IPS DF 6.9 (cell line): ENCODE data around the gene ABCA4.
A peak's percentile ranks its signal among the peaks of the same experiment; 100 is the strongest.

Experiments used
- DNase-seq: peaks from one replicate; pipeline ENCODE4 v3.0.0-alpha.2; 2013; ENCODE audit warnings: low read depth, low spot score
- H3K27ac ChIP-seq: one replicate; pipeline ENCODE4 v1.5.1; 2013; ENCODE audit warnings: low read length, control low read depth
- H3K27me3 ChIP-seq: 2 replicates; pipeline ENCODE4 v1.6.1; 2013; ENCODE audit warnings: mild to moderate bottlenecking, low read length; ENCODE audit not compliant: control insufficient read depth, insufficient read depth
- H3K36me3 ChIP-seq: 2 replicates; pipeline ENCODE4 v1.6.1; 2013; ENCODE audit warnings: low read length; ENCODE audit not compliant: control insufficient read depth, insufficient read depth
- H3K4me1 ChIP-seq: 2 replicates; pipeline ENCODE4 v1.6.1; 2013; ENCODE audit warnings: low read length; ENCODE audit not compliant: control insufficient read depth, insufficient read depth
- H3K4me3 ChIP-seq: 2 replicates; pipeline ENCODE4 v1.5.1; 2013; ENCODE audit warnings: mild to moderate bottlenecking, low read length
- H3K9me3 ChIP-seq: 2 replicates; pipeline ENCODE4 v1.6.1; 2013; ENCODE audit warnings: low read length, inconsistent platforms; ENCODE audit not compliant: control insufficient read depth, insufficient read depth
- WGBS: extraction: QIAGEN DNeasy Blood & Tissue Kit; methylation state at CpG from one replicate; pipeline ENCODE4 v1.1.7; 2013; ENCODE audit warnings: mixed read lengths, missing lambda C conversion rate; ENCODE audit not compliant: insufficient read length, insufficient coverage; 5-methylcytosine and 5-hydroxymethylcytosine counted together

Gene ABCA4

DNA sequence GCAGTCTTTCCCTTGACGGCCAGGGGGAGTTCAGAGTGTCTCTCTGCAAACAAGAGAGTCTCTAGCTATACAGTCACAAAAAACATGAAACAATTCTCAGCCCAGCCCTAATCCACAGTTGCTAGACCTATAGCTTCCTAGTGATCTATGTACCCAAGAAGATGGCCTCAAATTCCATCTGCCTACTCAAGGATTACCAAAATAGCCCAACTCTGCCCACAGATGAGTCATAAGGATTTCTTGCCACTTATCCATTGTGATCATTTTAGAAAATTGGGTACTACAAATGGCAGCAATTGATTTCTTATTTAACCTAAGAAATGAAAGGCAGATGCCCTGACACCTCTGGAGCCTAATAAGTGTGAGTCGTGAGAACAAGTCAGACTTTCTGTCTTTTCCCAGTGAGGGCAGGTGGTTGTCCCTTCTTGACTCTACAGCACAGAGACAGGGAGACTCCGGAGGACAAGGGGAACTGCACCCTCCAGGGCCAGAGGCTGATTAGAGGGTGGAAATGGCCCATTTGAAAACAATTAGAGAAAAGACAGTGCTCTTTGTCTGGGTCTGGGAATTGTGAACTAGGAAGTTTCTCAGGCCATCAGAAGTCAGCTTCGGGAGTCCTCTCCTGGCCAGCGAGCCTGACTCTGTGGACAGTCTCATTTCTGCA lies 65.4 kb downstream of the ABCA4 start:
- H3K4me1 ChIP-seq = peaks cover 2% of the 10 kb centered on the region; the same call in 1 of the 2 replicates
- H3K4me3 ChIP-seq = no peak overlapping the region
- no peak for DNase-seq
- no peaks in the 10 kb centered on the region for H3K9me3 ChIP-seq
- H3K36me3 ChIP-seq = no peaks in the 10 kb centered on the region
- no peaks in the 10 kb centered on the region for H3K27me3 ChIP-seq
- no CpG with 5 or more reads among the region's 5 CpGs for whole genome bisulfite sequencing
- no peak overlapping the region for H3K27ac ChIP-seq

DNA sequence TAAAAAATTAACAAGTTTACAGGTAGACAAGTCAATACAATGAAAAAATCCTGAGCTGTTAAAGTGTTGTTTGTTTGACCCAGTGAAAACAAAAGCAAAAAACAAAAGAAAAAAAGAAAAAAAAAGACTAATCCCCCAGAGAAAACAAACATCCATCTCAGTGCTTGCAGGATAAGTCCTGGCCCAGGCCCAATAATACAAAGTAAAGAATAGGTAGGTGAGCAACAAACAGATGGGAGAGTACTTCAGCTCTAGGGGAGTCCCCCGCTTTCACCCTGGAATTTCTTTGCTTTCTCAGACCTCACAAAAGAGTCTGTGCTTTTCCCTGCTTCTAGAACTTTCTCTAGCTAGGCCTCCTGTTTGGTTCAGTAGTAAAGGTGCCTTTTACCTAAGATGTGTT lies 70.3 kb downstream of the ABCA4 start:
- no peaks in the 10 kb centered on the region for H3K27me3 ChIP-seq
- no peak overlapping the region for H3K4me3 ChIP-seq
- no peak overlapping the region for H3K27ac ChIP-seq
- H3K4me1 ChIP-seq = peaks cover 2% of the 10 kb centered on the region; the same call in 1 of the 2 replicates
- no peak for DNase-seq
- WGBS = no CpG with 5 or more reads among the region's 1 CpG
- no peaks in the 10 kb centered on the region for H3K36me3 ChIP-seq
- no peaks in the 10 kb centered on the region for H3K9me3 ChIP-seq

DNA sequence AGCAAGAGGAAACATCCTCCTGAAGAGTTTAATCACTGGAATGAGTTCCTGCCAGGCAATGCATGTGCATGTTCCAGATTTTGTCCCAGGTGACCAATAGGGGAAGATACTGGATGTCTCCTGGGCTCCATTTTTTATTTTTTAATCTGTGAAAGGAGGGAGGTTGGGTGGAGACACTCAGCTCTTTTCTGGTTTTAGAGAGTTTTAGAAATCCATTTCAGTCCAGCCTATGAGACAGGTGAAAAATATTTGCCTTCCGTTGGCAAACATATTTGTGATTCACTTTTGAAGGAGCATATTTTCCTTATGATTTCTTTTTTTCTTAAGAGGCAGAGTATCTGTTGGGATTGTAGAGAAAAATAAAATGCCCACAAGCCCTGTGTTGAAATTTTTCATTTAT lies 70.7 kb downstream of the ABCA4 start:
- Histone ChIP-seq H3K4me1 (peaks cover 2% of the 10 kb centered on the region; the same call in 1 of the 2 replicates), H3K9me3 (no peaks in the 10 kb centered on the region), H3K27ac (no peak overlapping the region), H3K36me3 (no peaks in the 10 kb centered on the region), H3K4me3 (no peak overlapping the region), H3K27me3 (no peaks in the 10 kb centered on the region)
- no peak for DNase-seq
- WGBS = no CpG with 5 or more reads among the region's 1 CpG

DNA sequence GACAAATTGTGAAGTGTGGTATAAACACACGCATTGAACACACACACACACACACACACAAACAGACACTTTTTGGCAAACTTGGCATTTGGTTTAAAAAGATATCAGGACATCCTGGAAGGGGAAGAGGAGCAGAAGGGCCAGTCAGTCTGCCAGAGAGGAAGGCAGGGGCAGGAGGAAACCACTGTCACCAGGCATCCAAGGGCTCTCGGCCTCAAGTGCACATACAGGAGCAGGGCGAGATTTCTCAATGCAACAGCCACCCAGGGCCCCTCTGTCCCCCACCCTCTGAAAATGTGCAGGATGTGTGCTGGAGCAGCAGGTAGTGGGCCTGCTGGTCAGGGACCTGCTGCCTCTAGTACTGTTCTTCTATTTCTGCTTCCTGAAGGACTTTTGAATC lies 71.2 kb downstream of the ABCA4 start:
- Histone ChIP-seq H3K27ac (no peak overlapping the region), H3K27me3 (no peaks in the 10 kb centered on the region), H3K4me3 (no peak overlapping the region), H3K4me1 (no peaks in the 10 kb centered on the region; the same call in 1 of the 2 replicates), H3K9me3 (no peaks in the 10 kb centered on the region), H3K36me3 (no peaks in the 10 kb centered on the region)
- DNase-seq = no peak
- WGBS = no CpG with 5 or more reads among the region's 3 CpGs

DNA sequence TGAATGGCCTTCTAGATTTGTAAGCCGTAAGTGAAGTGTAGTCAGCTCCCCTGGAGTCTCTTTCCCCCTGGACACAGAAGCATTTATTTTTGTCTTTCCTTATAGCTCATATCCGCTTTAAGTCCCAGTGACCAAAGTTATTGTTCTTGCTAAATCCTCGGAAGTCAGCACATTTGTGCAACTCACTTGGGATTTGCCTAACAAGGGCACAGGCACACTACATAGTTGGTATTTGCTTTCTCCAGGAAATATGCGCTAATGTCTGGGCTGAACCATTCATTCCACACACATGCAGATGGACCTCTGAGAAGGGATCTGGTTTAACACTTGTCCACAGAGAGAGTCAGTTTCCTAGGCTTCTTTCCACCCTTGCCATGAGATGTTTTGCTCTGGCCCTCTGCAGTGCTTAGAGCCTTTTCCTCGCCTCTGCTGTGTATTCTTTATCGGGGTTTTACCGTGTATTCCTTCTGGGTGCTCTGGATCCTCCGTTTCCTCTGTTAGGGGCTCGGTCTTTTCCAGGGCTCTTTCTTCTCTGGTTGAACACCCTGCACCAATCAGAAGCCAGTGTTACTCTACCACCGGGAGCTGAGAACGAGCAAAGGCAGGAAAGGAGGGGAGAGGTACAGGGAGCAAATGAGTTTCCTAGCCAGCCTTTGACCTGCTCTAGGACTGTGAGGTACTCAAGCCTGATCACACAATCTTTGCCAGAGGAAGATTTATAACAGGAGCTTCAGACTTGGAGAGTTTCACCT lies 72.4 kb downstream of the ABCA4 start:
- H3K4me1 ChIP-seq = no peaks in the 10 kb centered on the region; the same call in 1 of the 2 replicates

DNA sequence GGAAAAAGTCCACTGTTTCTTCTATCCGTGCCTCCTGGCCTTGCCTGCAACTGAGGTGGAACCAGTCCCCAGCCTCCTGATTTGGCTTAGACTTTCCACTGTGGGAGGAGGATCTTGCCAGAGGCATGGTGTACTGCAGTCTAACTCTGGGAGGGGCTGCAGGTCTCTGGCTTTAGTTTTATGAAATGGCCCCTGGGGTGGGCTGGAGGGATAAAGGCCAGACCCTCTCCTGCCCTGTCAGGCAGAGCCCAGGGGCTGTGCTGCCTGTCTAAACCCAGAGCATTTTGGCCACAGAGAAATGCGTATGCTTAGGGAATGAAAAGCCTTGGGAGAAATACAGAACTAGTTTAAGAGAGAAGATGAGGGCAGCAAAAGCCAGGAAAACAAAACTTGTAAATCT lies 73.0 kb downstream of the ABCA4 start:
- Histone ChIP-seq H3K4me1 (no peaks in the 10 kb centered on the region; the same call in 1 of the 2 replicates), H3K27me3 (no peaks in the 10 kb centered on the region), H3K4me3 (no peak overlapping the region), H3K9me3 (no peaks in the 10 kb centered on the region), H3K27ac (no peak overlapping the region), H3K36me3 (no peaks in the 10 kb centered on the region)
- DNase-seq = no peak
- WGBS = no CpG with 5 or more reads among the region's 2 CpGs

More for the DNA sequence above, 72.4 kb downstream of the ABCA4 start:
- Histone ChIP-seq H3K9me3 (no peaks in the 10 kb centered on the region), H3K36me3 (no peaks in the 10 kb centered on the region), H3K4me3 (no peak overlapping the region), H3K27me3 (no peaks in the 10 kb centered on the region), H3K27ac (no peak overlapping the region)
- no CpG with 5 or more reads among the region's 11 CpGs for WGBS
- no peak for DNase-seq

DNA sequence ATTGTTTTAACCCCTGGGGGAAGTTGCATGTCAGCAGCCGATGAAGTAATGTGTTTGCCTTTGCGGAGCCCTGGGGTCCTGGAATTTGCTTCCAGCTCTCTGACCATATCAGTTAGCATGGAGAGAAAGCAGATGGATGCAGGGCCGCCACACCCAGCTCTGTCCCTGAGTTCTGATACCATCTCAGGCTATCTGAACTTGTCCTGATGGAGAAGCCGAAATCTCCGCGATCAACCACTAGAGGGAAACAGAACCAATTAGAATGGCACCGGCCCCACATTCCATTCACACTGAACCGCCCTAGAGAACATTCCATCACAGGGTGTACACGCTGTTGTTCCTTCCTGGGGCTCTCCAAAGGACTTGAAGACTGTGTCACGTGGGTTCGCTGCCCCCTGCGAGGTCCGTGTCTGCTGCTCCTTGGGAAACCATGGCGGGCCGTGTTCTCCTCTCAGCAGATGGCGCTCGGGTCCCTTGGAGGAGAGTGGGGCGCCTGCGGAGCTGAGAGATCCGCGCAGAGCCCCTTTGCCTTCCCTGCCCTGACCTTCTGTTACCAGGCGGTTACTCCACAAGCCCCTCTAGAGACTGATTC lies 75.4 kb downstream of the ABCA4 start:
- Histone ChIP-seq H3K27me3 (no peaks in the 10 kb centered on the region), H3K36me3 (no peaks in the 10 kb centered on the region), H3K4me1 (no peaks in the 10 kb centered on the region; the same call in 1 of the 2 replicates), H3K9me3 (no peaks in the 10 kb centered on the region), H3K4me3 (no peak overlapping the region), H3K27ac (no peak overlapping the region)
- peak; percentile 63 for DNase-seq
- WGBS = no CpG with 5 or more reads among the region's 22 CpGs

DNA sequence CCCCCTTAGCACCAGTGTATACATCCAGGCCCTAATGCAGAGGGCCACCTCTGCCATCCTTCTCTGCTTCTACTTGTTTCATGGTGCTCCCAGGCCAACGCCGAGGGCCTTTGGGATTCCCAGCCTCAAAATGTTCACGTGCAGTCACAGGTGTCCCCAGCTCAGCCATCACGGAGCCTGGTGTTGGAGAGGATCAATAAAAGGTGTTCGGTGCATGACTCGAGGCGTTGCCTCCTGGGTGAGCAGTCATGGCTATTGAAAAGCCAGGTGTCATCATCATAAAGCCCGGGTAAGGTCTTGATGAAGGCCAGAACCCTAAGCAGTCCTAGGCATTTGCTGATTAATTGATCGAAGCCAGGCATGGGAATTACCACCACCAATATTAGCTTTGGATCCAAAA lies 76.1 kb downstream of the ABCA4 start:
- no peaks in the 10 kb centered on the region for H3K36me3 ChIP-seq
- H3K27ac ChIP-seq = no peak overlapping the region
- no peaks in the 10 kb centered on the region for H3K9me3 ChIP-seq
- no peak for DNase-seq
- WGBS = no CpG with 5 or more reads among the region's 9 CpGs
- H3K4me1 ChIP-seq = no peaks in the 10 kb centered on the region; the same call in 1 of the 2 replicates
- H3K4me3 ChIP-seq = no peak overlapping the region
- H3K27me3 ChIP-seq = no peaks in the 10 kb centered on the region

DNA sequence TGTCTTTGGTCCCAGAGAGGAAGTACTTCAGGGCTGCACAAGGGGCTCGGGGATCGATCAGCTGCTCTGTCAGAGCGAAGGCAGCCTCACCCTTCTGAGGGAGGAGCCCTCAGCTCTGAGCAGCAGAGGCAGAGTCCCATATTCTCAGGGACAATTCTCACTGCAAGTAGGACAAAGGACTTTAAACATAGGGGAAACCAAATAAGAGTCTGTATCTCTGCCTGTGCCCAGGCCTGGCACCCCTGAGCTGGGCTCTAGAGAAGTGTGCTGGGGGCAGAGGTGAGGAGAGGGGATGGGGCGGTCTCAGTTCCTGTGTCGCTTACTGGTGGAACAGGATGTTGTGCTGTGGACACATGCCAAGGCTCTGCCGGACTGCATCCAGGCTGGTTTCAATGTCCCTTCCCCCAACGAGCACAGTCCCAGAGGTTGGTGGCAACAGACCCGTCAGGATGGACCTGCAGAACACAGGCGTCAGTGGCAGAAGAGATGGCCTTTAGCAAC lies 76.6 kb downstream of the ABCA4 start:
- no peak overlapping the region for H3K27ac ChIP-seq
- no CpG with 5 or more reads among the region's 9 CpGs for WGBS

DNA sequence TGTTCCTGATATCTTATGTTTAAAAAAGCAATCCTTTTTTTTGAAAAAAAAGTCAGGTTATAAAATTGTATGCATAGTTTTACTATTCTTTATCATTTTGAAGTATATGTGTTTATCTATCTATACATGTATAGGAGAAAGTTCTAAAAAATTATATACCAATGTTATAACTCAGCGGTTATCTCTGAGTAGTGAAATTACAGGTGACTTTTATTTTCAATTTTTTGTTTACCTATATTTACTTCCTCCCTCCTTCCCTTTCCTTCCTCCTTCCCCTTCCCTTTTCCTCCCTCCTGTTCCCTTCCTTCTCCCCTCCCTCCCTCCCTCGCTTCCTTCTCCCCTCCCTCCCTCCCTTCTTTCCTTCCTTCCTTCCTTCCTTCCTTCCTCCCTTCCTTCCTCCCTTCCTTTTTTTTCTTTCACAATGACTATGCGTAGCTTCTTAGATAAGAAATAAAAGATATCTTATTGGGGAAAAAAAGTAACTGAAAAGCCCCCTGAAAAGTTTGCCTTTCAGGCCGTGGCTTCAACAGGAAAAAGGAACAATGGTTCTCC lies 77.1 kb downstream of the ABCA4 start:
- Histone ChIP-seq H3K4me1 (no peaks in the 10 kb centered on the region; the same call in 1 of the 2 replicates), H3K36me3 (no peaks in the 10 kb centered on the region), H3K4me3 (no peak overlapping the region), H3K27me3 (no peaks in the 10 kb centered on the region), H3K9me3 (no peaks in the 10 kb centered on the region), H3K27ac (no peak overlapping the region)
- no peak for DNase-seq
- WGBS = no CpG with 5 or more reads among the region's 4 CpGs

More for the DNA sequence above, 76.6 kb downstream of the ABCA4 start:
- Histone ChIP-seq H3K4me1 (no peaks in the 10 kb centered on the region; the same call in 1 of the 2 replicates), H3K9me3 (no peaks in the 10 kb centered on the region), H3K27me3 (no peaks in the 10 kb centered on the region), H3K4me3 (no peak overlapping the region), H3K36me3 (no peaks in the 10 kb centered on the region)
- no peak for DNase-seq
